ENCODE measurements around the gene TROAP.
"Not testable (repeated sequence)": the region's sequence is repeated elsewhere in the genome, so short reads cannot be mapped to it uniquely, and the experiment has no call there.

Gene TROAP, protein sequence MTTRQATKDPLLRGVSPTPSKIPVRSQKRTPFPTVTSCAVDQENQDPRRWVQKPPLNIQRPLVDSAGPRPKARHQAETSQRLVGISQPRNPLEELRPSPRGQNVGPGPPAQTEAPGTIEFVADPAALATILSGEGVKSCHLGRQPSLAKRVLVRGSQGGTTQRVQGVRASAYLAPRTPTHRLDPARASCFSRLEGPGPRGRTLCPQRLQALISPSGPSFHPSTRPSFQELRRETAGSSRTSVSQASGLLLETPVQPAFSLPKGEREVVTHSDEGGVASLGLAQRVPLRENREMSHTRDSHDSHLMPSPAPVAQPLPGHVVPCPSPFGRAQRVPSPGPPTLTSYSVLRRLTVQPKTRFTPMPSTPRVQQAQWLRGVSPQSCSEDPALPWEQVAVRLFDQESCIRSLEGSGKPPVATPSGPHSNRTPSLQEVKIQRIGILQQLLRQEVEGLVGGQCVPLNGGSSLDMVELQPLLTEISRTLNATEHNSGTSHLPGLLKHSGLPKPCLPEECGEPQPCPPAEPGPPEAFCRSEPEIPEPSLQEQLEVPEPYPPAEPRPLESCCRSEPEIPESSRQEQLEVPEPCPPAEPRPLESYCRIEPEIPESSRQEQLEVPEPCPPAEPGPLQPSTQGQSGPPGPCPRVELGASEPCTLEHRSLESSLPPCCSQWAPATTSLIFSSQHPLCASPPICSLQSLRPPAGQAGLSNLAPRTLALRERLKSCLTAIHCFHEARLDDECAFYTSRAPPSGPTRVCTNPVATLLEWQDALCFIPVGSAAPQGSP

DNA sequence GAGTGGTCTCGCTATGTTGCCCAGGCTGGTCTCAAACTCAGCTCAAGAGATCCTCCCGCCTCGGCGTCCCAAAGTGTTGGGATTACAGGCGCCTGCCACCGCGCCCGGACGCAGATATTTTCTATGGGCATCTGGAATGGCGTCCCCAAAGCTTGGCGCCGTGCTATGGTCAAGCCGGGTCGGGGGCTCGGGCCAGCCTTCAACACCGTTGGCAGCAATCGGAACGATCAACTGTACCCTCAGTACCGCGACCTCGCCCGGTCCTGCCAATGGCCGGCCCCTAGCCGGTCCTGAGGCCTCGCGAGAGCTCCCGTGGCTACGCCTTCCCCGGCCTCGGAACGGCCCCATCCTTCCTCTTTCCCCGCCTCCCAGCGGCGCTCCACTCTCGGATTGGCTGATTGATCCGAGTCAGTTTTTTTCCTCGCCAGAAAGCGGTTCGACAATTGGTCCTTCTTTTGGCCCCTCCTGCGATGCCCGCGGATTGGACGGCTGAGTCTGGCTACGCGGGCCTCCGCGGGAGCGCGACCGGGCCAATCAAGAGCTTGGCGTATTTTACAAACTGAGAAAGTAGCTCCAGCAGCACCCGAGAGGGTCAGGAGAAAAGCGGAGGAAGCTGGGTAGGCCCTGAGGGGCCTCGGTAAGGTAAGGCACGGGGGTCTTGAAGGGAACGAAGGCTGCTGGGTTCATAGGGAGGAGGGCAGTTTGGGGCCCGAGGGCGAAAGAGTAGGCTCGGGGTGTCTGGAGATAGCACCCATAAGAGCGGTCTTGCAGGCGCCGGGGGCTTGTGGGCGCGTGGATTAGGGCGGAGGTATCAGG, at the start of gene TROAP:
TSS of gene TROAP (plus strand) at position 548 of the 816 bp plus-strand sequence. CDS start 354 bp downstream, outside the sequence.
- peak; percentile 98 for DNase-seq

DNA sequence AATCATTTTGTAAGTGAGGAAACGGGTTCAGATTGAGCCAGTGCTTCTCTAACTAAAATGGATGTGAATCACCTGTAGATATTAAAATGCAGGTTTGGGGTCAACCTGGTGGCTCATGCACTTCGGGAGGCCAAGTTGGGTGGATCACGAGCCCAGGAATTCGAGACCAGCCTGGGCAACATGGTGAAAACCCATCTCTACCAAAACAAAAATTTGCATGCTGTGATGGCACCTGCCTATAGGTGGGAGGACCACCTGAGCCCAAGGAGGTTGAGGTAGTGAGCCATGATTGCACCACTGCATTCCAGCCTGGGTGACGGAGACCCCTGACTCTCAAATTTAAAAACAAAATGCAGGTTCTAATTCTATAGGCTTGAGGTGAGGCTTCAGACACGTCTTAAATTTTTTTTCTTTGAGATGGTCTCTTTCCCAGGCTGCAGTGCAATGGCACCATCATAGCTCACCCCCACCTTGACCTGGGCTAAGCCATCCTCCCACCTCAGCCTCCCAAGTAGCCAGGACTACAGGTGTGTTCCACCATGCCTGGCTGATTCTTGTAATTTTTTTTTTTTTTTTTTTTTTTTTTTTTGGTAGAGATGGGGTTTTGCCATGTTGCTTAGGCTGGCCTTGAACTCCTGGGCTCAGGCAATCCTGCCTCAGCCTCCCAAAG, 49.2 kb upstream of the TROAP start:
- no peak for DNase-seq

DNA sequence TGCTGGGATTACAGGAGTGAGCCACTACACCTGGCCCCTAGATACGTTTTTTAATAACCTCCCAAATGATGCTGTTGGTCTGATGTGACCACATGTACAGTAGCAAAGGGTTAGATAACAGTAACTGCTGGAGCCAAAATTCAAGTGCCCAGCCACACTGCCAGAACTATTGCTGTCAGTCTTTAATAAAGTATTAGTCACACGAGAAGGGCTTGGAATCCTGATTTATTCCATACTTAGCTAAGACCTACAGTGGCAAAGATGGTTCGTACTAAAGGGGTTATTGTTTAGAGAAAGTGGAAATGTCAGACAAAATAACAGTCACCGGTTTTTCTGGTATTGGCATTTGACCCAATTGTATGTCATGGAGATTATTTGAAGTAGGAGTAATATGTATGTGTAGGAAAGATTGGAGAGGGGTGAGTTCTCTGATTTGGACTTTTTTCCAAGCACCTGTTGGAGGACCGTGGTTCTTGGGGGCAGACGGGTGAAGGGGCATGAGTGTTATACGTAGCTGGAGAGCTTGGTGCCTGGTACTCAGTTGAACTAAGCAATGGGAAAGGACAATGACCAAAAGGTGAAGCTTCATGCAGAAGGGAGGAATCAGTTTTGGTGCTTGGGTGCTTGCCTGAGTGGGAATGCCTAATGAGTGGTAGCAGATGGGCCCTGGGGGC, 48.5 kb upstream of the TROAP start:
- no peak for DNase-seq

DNA sequence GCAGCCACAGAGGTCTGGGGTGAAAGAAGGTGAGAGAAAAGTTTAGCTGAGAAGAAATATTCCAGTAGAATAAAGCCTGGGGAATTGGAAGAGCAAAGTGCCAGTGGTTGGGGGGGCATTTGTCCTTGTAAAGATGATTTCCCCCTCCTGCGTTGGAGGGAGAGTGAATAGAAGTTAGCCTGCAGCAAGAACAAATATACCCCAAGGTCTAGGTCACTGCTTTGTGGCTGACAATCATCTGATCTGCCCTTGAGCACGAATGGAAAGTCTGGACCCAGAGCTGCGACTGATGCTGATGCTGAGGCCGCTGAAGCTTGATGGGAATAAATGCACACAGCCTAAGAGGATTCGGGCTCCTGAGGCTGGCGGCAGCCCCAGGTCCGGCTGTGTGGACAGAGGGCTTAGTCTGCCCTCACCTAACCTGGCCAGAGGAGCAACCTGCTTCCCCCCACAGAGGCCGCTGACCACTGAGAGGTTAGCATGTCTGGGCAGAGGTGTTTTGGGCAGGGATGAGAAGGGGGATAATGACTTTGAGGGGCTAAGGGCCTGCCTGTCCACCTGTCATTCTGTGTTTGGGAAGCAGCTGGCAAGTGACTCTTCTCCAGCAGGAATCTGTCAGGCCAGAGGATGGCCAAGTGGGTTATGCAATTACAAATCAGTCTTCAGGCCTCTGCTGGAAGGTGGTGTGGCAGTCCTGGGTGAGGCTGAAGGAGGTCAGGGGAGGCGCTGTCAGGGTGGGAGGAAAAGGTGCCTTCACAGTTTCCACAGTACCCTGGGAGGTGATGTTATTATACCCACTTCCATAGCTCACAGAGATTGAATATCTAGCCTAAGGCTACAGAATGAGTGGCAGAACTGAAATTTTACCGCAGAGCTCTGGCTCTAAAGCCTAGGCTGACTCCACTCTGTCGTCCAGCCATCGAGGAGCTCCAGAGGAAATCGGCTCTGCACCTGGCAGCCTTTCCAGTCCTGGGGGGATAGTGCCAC, 46.5 kb upstream of the TROAP start:
- DNase-seq: no peak

DNA sequence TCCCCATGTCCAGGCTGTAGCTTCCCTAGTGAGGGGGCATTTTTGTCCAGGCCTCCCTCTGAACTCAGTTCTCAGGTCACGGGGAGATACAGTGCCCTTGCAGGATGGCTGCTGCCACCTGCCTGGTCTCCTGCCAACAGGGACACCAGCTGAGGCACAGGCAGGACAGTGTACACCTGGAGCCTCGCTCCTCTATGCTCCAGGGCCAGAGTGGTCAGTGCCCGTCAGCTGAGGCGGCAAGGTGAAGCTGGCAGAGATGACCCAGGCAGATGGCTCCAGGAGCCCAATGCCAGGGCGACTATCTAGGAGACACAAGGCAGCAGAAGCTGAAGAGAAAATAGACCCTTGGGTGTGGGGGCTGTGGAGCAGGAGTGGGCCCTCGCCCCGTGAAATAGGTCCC, 45.6 kb upstream of the TROAP start:
- no peak for DNase-seq

DNA sequence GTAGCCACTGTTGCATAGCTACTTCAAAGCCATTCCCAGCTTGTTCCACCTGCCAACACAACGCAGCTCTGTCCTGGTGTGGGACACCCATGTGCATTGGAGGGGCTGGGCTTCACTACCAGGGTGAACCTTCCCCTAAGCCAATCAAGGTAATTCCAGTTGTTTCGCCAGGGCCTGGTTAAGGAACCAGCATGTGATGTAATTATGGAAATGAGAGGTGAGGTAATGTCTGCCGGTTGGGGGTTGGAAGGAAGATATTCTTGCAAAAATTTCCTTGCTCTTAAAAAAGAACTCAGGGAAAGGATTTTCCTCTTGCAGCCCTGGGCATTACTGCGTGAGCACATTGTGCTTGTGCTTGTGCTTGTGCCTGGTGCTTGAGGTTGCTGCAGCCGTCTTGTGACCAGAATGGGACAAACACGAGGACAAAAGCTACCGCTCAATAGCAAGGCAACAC, 43.3 kb upstream of the TROAP start:
- no peak for DNase-seq

DNA sequence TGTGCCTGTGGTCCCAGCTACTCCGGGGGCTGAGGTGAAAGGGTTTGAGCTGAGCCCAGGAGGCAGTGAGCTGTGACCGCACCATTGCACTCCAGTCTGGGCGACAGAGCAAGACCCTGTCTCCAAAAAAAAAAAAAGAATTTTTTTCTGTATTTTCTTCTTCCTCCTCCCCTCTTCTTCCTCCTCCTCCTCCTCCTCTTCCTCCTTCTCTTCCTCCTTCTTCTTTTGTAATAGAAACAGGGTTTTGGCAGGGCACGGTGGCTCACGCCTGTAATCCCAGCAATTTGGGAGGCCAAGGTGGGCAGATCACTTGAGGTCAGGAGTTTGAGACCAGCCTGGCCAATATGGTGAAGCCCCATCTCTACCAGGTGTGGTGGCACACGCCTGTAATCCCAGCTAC, 42.5 kb upstream of the TROAP start:
- not testable (repeated sequence) for DNase-seq

DNA sequence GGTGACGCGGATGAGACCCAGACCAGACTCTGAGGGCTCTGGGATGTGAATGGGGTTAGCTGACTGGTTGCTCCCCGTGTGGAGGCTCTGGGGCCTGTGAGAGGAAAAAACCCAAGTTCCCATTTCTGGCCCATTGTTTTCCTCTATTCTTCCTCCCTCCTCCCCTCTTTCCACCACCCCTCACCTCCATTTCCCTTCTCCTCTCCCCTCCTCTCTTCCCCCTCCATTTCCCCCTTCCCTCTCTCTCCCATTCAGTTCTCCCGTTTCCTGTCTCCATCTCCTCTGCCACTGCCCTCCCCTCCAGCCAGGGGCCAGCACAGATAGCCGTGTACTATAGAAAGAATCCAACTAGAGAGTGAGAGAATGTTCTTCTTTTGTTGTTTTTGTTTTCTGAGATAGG, 40.8 kb upstream of the TROAP start:
- DNase-seq: no peak

DNA sequence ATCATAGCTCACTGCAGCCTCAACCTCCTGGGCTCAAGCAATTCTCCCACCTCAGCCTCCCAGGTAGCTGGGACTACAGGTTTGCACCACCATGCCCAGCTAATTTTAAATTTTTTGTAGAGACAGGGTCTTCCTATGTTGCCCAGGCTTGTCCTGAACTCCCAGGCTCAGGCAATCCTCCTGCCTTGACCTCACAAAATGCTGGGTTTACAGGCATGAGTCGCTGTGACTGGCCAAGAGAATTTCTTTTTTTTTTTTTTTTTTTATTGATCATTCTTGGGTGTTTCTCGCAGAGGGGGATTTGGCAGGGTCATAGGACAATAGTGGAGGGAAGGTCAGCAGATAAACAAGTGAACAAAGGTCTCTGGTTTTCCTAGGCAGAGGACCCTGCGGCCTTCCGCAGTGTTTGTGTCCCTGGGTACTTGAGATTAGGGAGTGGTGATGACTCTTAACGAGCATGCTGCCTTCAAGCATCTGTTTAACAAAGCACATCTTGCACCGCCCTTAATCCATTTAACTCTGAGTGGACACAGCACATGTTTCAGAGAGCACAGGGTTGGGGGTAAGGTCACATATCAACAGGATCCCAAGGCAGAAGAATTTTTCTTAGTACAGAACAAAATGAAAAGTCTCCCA, 40.2 kb upstream of the TROAP start:
- not testable (repeated sequence) for DNase-seq

DNA sequence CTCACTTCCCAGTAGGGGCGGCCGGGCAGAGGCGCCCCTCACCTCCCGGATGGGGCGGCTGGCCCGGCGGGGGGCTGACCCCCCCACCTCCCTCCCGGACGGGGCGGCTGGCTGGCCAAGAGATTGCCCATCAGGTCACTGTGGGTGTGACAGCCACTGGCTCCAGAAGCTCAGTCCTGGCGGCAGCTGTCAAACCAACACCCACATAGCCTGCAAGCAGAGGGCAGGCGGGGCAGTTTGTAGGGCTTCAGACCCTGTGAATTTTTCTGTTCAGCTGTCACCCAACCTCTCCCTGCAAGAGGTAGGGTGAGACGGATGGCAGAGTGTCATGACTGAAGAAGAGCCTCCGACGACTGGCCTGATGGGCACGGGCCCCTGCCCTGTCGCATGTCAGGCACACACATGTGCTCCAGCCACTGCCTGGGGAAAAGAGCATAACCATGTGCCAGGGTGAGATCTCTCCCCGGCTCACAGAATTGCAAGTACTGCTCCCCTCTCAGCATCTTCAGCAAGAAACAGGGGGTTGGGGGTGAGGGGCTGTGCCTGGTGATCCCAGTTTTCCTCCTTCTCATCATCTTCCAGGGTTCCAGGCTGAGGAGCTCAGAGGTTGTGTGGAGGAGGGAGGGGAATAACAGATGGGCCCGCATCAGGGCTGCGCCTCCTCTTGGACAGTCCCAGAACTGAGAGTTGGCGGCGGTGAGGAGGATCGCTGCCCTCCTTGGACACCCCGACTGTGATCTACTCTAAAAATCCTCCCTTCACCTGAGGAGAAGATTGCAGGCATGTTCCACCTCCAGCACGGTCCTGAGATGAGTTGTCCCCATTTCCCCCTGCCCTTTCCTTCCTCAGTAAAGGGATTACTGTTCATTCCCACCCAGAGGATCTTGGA, 39.3 kb upstream of the TROAP start:
- DNase-seq: no peak

DNA sequence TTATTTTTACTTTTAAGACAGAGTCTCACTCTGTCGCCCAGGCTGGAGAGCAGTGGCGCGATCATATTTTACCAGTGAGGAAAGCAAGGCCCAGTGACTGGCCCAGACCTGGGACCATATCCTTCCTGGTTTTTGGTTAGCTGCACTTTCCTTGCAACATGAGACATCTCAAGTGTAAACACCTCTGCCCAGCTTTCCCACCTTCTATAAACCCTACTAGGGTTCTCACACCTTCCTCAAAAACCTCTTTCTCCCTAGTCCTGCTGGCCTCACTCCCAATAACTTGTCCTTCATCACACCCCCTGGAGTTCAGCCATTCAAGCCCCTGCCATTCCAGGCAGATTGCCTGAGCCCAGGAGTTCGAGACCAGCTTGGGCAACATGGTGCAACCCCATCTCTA, 38.4 kb upstream of the TROAP start:
- DNase-seq: no peak

DNA sequence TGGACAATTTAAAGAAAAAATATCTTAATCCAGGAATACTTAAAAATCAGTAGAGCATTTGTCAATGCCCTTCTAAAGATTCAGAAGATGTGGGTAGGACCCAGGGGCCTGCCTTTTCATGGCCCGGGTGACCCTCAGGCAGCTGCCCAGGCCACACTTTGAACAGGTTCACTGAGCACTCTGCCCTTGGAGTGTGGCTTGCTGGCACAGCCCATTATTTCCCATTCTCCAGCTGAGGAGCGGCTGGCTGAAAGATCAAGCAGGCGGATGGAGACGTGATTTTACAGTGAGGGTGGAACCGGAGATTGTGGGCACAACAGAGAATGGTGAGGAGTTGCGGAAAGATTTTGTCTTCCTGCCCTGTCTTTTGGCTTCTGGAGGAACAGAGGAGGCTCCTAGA, 35.2 kb upstream of the TROAP start:
- DNase-seq: no peak

DNA sequence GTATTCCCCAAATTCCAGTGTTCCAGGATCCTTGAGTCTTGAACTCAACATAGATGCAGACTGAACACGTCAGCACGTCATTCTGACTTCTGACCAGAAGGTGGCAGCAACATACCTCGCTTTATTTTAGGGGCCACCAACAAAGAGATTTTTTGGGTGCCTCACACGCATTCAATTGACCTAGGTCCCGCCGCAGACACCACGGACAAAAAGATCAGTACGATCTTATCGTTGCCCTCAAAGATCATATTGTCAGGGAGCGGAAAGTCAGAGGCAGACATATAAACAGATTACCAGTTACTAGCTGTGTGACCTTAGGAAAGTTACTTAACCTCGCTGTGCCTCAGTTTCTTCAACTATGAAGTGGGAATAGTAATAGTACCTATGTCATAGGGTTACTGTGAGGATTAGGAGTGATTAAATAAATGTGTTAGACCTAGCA, 34.6 kb upstream of the TROAP start:
- peak; percentile 79 for DNase-seq

DNA sequence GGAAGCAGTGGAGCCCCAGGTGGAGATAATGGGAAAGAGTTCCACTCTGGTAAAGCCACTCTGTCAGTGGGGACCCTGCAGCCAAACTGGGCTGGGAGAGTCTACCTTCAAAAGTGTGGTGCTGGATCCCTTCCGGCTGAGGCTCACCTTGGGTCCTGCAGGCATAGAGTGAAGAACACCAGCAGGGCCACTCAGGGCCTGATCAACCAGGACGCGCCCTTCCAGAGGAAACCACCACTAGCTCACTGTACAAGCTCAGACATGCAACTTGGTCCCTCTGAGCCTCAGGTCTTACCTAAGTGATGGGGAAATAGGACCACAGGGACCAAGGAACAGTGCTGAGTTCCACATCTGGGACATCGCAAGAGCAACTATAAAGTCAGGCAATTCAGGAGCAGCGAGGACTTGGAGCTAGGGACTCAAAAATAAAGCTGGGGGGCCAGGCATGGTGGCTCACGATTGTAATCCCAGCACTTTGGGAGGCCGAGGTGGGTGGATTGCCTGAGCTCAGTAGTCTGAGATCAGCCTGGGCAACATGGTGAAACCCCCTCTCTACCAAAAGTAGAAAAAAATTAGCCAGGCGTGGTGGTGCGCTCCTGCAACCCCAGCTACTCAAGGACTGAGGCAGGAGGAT, 34.0 kb upstream of the TROAP start:
- no peak for DNase-seq

DNA sequence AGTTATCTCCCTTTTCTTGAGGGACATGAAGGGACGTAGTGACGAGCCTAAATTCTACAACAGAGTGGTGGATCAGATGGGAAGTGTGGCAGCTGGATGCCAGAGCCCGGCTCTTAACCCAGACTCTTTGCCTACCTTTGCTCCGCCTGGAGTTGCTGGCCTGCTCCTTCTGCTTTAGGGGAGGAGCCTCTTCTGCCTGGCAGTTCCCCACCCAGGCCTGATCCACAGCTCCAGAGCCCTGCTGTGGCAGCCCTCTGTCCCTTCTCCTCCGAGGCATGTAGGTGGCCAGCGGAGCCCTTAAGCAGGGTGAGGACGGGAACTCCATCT, 30.4 kb upstream of the TROAP start:
- DNase-seq: no peak

DNA sequence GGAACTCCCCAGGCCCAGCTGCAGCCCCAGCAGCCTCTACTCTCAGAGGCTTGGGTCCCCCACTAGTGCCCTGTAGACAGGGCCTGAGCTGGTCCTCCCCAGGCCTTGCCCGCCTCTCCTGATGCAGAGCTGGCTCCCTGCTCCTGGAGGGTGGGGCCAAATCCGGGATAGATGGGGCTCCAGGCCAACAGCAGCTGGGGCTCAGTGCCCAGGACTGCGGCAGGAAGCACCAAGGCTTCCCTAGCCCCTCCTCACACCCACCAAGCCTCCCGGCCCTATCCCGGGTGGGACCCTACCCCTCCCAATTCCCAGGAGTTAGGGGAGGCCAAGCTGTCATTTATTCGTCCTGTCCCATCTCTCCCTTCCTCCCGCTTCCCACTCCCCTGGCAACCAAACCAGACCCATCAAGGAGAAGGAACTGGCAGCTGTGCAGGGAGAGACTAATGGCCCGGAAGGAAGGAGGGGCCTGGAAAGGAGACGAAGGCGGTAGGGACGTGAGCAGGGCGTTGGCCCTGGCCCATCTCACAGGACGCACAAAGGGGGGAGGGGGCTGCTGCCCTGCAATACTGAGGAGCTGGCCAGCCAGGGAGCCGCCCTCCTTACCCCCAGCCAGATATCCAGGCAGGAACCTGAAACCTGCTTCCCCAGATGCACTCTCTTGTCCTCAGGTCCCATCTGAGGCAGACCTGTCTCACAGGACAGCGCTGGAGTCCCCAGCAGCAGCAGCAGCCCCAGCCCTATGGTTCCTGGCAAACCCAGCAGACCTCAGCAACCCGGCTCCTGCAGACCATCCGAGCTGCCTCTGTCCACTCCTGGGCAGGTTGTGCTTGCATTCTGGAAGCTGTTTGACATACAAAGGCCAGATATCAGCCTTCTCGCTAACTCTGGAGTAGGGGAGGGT, 29.7 kb upstream of the TROAP start:
- DNase-seq: no peak

DNA sequence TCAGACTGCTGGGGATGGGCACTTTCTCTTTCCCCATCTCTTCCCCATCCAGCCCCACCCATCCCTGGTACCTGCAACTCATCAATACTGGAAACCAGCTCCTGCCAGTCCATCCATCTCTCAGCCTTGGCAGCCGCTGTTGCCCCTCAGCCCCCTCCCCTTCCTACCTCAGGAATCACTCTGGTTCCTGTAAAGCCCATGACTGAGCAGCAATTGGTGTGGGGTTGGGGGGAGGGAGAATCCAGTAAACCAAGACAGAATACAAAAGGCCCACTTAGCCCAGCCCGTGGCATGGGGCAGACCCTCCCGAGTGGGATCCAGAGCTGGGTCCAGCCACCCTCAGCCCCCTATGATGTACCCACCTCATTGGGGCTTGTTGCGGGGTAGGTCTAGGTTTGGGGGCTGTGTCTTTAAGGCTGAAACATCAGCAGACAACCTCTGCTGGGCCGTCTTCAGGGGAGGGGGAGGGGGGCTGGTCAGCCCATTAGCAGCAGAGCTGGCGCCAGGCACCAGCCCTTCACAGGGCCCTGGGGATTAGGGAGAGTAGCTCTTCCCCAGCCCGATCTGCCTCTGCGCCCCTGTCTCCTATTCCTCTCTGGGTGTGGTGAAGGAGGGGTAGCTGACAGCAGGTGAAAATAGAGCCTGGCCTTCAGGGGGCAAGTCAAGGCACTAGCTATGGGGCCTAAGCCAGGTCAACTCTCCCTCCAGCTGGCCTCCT, 28.8 kb upstream of the TROAP start:
- no peak for DNase-seq
